AG04449 (cell line): Measurements from ENCODE around the gene RGMA.

Source experiments
- CTCF ChIA-PET: fragments of 350-600 bp; formaldehyde crosslinking; extraction: SDS; loops from one replicate; lab custom pipeline; 2021; ENCODE audit warnings: antibody characterized with exemption; lab: Yijun Ruan, JAX
- POLR2A ChIA-PET: fragments of 400-600, 350-600 bp; formaldehyde crosslinking; extraction: SDS; loops from one replicate; lab custom pipeline; 2020; ENCODE audit warnings: antibody characterized with exemption, inconsistent platforms; lab: Yijun Ruan, JAX
- DNase-seq: peaks from one replicate; pipeline ENCODE4 v3.0.0-alpha.2; 2010; ENCODE audit warnings: low read depth, low spot score
- H3K4me3 ChIP-seq: 2 replicates; pipeline ENCODE4 v1.5.1; 2011; ENCODE audit warnings: low read depth, mild to moderate bottlenecking, control low read depth, low read length
- CTCF ChIP-seq: IDR thresholded peaks from one replicate; pipeline ENCODE4 v1.5.1; 2011; ENCODE audit warnings: mild to moderate bottlenecking, moderate library complexity, low read length, control low read depth, inconsistent platforms; ENCODE audit not compliant: insufficient read depth; ENCODE audit errors: missing control alignments

RGMA gene

GRCh38 chr15:93037820-93038705 lies 50.9 kb downstream of the RGMA start:
- TF ChIP-seq CTCF, result no peak
- ChIA-PET CTCF (interaction anchor here (1.0 to 14.8 kb wide), 15 partner anchors 9 to 1286 kb away, joined by 3 to 184 read pairs (median 6); no protein-coding TSS in a partner anchor), POLR2A (no interaction called here)
- H3K4me3 ChIP-seq, result no peak overlapping the region
- no peak for DNase-seq

- DNase-seq, result peak; percentile 5
- ChIA-PET CTCF (interaction anchor here (1.0 to 14.8 kb wide), 16 partner anchors 10 to 1287 kb away, joined by 3 to 184 read pairs (median 8); no protein-coding TSS in a partner anchor), POLR2A (no interaction called here)
- TF ChIP-seq CTCF, result peak; percentile 50
- H3K4me3 ChIP-seq, result no peak overlapping the region
These were observed 51.8 kb downstream of the RGMA start for GRCh38 chr15:93036951-93037819.

- CTCF ChIA-PET, result interaction anchor here (0.9 to 14.8 kb wide), 14 partner anchors 10 to 1288 kb away, joined by 3 to 184 read pairs (median 6); no protein-coding TSS in a partner anchor
- no peak for DNase-seq
- POLR2A ChIA-PET, result no interaction called here
- H3K4me3 ChIP-seq, result no peak overlapping the region
- TF ChIP-seq CTCF, result peak; percentile 61
These were observed 52.8 kb downstream of the RGMA start for GRCh38 chr15:93035953-93036810.

GRCh38 chr15:93035092-93035915 lies 53.7 kb downstream of the RGMA start:
- ChIA-PET CTCF (interaction anchor here (0.6 to 14.8 kb wide), 10 partner anchors 9 to 1289 kb away, joined by 3 to 184 read pairs (median 6); no protein-coding TSS in a partner anchor), POLR2A (no interaction called here)

More at GRCh38 chr15:93035092-93035915, 53.7 kb downstream of the RGMA start:
- no peak overlapping the region for H3K4me3 ChIP-seq
- no peak for DNase-seq
- no peak for TF ChIP-seq CTCF
